GM19238 (cell line): ENCODE results near the gene UNC50.
"Not testable (repeated sequence)": the region's sequence is repeated elsewhere in the genome, so short reads cannot be mapped to it uniquely, and the experiment has no call there.

ENCODE experiments used
- DNase-seq: peaks from one replicate; pipeline ENCODE4 v3.0.0; 2011; ENCODE audit warnings: low spot score; ENCODE audit not compliant: insufficient read length

The UNC50 gene

DNA sequence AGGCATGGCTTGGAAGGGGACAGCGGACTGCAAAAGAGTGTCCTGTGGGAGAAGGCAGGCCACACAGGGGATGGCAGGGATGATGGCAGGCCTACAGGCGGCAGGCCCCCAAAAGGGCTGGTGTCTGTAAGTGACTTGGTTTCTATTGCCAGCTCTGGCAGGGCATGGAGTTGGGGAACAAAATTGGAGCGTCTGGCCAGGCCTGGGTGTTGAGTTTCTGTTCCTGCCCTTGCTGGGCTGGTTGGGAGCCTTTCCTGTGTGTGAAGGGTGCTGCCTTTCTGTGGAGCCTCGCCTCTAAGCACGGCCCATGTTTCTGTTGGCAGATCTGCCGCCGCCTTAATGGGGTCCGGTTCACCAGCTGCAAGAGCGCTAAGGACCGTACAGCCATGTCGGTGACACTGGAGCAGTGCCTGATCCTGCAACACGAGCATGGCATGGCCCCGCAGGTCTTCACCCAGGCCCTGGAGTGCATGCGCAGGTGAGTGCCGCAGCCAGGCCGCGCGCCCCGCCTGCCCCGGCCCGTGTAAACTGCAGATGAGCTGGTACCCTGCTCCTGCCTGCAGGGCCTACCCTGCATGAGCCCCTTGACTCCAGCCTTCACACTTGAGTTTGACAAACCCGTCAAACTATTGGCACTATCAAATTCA lies 31.6 kb upstream of the UNC50 start:
- DNase-seq, result no peak

DNA sequence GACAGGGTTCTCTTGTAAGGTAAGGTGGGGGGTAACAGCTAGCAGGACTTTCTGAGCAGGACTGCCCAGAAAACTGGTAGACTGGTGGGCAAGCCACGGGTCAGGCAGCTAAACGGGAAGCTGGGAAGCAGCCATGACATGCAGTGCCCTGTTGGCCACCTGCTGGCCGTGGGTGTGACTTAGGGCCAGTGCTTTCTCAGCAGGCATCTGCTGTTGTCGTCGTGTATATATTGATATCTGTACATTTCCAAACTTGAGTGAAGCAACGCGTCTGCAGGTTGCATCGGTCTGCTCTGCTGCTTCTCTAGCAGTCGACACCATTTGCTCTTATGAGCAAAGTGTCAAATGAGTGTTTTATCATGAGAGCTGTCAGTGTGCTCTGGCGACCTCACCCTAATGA lies 31.1 kb upstream of the UNC50 start:
- no peak for DNase-seq

DNA sequence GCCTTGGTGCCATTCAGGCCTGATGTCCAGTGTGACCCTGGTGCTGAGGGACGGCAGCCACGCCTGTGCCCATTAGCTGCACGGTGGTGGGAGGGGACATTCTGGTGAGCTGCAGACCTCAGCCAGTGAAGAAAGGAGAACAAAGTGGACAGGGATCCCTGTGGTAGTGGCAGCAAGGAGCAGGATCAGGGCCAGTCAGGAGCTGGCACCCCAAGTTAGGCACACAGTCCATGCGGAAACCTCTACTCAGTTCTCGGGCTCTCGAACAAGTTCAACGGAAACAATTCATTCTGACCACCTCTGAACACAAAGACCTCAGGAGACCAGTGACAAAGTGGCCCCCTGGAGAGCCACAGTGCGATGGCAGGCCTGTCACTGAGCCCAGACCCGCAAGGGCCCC lies 30.2 kb upstream of the UNC50 start:
- no peak for DNase-seq

DNA sequence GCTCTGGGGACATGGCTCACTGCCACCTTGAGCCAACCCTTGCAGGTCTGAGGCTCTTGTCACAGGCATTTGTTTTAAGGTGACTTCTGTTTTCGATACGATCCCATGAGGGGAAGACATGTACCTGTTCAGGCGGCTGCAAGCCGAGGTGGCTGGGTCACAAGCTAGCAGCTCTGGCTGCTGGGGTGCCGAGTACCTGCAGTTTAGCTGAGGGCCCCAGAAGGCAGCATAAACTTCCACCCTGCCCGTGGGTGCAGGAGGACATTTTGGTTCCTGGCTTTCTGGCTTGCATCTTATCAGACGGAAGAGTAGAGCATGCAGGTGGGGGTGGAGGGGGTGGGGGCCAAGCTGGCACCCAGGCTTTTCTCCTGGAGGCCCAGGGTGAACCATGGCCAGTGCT lies 28.5 kb upstream of the UNC50 start:
- DNase-seq, result no peak

DNA sequence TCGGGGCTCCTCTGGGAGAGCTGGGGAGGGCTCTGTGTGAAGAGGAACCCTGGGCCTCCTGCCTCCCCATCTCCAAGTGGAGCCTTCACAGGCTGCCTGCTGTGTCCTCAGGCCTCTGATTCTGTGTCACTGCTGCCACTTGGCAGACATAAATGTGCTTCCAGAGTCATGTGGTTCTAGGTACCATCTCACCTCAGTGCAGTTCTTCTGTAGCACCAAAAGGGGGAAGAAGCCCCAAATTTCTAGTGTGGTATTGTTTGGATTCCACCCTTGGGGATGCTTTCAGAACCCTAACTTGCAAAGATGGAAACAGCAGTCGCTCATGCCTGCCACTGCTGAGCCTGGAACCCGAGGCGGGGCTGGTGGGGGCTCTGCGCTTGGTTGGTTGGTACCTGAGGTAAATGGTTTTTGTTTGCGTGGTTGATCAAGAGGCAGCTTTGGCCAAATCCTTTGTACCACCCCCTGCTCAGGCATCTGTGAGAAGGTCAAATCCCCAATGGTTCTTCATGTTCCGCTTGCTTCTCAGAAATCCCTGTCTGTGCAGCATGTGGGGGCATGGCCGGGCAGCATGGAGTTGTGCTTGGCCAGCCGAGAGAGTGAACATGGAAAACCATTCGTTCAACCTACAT lies 27.6 kb upstream of the UNC50 start:
- DNase-seq, result no peak

DNA sequence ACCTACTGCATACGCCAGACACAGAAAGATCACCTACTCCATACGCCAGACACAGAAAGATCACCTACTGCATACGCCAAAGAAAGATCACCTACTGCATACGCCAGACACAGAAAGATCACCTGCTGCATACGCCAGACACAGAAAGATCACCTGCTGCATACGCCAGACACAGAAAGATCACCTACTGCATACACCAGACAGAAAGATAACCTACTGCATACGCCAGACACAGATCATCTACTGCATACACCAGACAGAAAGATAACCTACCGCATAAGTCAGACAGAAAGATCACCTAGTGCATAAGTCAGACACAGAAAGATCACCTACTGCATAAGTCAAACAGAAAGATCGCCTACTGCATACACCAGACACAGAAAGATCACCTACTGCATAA lies 25.9 kb upstream of the UNC50 start:
- no peak for DNase-seq

DNA sequence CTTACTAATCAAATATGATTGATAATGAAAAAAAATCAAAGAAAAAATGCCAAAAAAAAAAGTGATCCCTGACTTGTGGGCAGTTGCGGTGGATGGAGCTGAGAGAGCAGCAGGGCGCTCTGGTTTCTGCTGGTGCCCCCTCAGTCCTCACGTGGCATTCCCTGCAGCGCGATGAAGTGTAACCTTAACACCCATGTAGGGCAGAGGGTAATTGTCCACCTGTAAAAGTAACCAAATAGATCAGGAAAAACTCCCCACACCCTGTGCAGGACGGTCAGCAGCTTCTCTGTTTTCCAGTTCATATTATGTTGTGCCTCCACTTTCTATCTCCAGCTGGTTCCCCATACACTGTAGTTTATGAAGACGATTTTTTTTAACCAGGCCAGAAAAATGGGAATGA lies 25.1 kb upstream of the UNC50 start:
- no peak for DNase-seq

DNA sequence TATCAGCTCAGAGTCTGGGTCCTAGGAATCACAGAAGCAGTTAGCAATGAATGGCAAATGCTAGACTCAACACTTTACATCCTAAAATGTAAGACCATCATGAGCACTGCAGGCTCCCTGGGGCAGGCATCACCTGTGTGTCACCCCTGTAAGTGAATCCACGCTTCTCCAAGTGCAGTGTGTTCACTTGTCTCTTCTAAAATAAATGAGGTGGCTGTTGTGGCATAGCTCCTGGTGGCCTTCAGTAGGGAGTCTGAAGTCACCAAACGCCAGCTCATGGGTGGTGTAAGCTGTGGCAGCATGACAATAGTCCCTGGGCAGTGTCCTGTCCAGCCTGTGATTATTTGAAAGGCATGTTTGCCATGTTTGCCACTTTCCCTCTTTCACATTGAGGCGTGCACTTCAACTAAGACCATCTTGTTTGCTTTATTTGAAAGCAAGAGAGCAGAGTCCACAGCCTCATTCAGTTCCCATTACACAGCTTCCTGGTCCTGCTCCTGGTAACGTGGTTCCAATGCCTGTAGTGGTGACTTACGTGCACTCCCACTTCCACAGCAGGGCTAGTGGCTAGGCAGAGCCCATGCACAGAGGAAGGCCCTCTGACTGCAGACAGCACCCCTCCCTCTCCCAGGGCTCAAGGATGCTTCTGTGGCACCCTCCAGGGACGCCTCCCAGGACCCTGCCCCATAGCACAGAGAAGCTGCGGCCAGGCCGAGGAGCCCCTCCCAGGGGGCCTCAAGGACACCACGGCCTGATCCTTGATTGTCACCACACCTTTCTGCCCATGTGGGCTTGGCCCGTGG lies 24.4 kb upstream of the UNC50 start:
- DNase-seq, result no peak

DNA sequence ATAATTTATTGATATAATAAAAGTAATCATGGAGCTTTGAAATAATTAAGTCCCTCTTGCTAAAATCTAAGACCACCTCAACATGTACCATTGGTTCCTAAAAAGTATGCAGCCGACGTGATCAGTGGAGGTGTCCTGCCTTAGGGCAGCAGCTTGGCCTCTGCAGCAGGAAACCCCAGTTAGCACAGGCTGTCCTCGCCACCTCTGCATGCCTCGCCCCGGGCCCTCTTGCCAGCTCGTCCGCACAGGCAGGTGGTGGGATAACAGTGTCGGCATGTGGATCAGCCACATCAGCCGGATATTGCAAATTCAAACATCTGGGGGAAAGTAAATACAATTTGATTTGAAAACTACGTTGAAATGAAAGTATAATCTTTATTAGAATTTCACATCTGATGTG lies 23.0 kb upstream of the UNC50 start:
- no peak for DNase-seq

DNA sequence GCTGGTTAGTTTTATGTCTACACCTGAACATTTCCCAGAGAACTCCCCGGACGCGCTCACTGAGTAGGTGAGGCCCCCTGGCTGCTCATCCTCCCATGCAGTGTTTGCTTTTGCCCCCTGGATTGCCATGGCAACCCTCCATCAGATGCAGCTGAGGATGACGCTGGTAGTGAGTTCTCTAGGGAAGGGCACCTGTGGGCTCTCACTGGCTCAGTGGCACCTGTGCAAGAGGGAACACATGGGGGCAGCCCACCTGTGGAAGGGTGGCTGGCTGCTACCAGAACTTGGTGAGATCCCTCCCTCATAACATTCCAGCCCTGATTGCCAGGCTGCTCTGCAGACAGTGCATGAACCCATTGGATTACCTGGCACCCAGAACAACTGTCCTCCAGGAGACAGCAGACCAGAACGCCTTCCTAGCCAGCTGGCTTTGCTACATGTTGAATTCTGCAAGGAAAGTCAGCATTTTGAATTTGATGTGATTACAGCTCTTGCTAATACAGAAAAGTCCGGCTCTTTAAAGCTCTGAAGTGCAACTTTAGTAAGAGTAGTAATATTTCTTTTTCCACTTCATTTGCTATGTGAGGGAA lies 21.7 kb upstream of the UNC50 start:
- DNase-seq, result no peak

DNA sequence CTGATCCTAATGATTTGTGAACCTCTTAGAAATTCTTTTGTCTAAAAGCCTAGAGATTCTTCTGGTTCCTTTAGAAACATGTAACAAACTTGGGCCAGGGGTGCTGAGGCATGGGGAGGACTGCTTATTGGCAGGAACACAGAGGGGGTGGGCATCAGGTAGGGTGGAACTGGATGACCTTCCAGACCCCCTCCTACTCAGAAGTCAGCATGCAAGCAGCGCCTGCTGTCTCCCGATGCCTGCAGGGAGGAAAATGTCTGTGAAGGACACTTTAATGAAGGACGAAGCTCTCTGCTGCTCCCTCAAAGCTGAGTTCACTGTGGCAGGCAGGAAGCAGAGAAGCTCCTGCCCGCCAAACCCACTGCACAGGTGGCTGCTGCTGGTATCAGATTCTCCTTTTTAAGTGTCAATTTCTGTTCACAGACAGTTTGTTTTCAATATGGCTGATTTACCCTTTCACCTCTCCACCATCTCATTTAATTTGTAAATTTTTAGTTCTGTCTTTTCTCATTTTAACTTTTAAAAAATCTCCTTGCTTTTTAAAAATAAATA lies 19.4 kb upstream of the UNC50 start:
- DNase-seq, result no peak

DNA sequence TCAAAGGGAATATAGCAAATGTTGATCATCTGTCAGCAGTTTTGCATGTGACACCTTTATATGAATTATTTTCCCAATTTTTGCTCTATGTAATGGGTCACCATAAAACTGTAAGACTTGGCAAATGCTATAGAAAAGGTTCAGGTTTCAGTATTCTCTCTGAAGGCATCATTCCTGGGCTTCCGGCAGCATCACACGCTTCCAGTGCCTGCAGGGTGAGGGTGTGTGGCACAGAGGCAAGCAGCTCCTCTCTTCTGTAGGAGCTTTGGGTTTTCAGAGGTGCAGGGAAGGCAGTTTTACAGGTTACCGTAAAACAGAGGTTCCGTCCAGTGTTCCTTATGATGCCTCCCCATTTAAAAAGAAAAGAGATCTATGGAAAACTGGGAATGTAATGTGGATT lies 18.9 kb upstream of the UNC50 start:
- no peak for DNase-seq

DNA sequence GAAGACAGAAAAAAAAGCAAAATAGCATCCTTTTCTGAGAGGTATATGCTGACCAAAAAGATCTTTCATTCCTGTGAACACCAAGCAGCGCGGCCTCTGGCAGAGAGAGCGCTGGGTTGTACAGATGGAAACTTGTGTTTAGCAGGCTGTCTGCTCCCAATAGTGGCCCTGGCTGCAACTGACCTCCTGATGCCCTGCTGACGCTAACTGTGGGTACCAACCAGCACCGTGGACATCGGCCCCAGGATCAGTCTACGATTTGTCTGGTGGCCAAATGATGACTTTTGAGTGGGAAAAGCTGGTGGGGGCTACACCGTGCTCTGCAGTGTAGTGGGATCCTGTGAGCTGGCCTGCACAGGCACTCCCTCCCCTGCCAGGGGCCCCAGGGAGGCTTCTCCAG lies 15.8 kb upstream of the UNC50 start:
- DNase-seq, result no peak

DNA sequence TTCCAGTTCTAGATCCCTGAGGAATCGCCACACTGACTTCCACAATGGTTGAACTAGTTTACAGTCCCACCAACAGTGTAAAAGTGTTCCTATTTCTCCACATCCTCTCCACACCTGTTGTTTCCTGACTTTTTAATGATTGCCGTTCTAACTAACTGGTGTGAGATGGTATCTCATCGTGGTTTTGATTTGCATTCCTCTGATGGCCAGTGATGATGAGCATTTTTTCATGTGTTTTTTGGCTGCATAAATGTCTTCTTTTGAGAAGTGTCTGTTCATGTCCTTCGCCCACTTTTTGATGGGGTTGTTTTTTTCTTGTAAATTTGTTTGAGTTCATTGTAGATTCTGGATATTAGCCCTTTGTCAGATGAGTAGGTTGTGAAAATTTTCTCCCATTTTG lies 13.7 kb upstream of the UNC50 start:
- DNase-seq, result not testable (repeated sequence)

DNA sequence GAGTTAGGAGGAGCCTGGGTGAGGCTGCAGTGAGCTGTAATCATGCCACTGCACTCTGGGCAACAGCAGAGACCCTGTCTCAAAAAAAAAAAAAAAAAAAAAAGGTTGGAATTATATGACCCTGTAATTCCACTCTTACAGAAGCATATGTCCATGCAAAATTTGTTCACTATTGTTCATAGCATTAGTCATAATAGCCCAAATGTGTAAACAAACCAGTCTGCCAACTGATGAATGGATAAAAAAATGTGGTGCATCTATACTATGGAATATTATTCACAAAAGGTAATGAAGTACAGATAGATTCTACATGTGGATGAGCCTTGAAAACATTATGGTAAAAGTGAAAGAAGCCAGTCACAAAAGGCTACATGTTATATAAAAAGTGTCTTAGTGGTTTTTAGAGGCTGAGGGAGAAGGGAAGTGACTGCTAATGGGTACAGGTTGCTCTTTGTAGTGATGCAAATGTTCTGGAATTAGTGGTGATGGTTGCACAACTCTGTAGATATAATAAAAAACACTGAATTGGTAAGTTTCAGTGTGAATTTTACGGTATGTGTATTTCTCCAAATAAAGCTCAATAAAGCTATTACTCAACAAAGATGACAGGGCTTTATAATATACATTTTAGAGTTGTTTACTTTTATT lies 9.5 kb upstream of the UNC50 start:
- DNase-seq, result no peak

DNA sequence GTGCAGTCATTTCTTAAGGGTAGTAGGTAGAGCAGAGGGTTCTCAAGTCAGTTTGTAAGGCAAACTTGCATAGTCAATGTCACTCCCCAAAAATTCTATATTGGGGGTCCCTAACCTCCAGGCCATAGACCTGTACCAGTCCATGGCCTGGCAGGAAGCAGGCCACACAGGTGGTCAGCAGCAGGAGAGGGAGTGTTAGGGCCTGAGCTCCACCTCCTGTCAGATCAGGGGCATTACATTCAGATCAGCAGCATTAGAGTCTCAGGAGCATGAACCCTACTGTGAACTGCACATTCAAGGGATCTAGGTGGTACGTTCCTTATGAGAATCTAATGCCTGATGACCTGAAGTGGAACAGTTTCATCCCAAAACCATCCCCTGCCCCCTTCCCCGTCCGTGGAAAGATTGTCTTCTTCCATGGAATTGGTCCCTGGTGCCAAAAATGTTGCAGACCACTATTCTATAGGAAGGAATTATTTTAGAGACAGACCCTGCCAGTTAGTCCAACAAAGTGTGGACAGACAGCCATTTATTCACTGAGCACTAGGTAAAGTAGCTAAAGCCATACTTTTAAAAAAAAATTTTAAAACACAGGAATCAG lies 6.8 kb upstream of the UNC50 start:
- DNase-seq, result peak; percentile 34

DNA sequence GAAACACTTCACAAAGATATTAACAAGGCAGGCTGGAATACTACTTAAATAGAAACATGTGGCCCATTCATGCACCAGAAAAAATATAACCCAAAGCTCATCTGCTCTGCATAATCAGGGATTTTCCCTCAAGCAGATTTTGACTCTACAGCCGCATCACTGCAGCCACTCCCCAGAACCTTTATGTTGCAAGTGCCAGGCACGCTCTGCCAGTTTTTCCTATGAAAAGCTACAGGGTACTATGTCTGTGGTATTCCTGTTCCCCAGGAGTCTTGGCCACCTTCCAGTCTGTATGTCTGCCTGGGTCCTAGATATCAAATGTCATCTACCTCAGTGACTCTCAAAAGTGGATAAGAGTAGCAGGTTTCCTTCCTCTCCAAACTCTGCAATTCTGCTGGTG lies 3.8 kb upstream of the UNC50 start:
- no peak for DNase-seq

DNA sequence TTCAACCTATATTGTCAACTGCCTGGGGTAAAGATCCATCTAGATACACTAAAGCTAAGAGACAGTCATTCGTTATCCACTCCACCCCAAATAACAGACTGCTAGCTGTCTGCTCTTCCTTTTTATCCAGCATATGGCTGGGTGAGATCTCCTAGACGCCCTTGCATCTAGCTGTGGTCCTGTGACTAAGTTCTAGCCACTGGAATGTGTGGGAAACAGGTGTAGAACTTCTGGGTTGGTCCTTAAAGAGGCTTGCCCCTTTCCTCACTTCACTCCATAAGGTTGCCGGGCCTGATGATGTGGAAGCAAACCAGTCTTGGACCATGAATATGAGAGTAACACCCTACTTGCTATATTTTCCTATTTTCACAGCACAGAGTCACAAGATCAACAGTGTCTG lies 3.3 kb upstream of the UNC50 start:
- DNase-seq, result no peak

DNA sequence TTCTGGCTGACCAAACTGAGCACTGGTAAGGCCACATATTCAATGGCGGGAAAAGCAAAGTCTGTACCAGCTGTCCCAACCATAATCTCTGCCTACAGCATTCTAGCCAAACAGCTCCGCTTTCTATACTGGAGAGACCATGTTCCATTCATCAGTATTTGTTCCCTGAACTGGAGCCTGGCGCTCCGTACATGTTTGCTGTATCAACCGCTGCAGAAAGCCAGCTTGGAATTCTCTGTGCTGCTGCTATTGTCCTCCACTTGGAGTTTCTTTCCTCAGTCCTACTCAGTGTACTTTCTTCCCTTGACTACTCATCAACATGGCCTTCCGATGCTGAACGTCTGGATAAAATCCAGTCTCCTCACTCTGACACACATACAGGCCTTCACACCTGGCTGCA lies 2.0 kb upstream of the UNC50 start:
- no peak for DNase-seq

DNA sequence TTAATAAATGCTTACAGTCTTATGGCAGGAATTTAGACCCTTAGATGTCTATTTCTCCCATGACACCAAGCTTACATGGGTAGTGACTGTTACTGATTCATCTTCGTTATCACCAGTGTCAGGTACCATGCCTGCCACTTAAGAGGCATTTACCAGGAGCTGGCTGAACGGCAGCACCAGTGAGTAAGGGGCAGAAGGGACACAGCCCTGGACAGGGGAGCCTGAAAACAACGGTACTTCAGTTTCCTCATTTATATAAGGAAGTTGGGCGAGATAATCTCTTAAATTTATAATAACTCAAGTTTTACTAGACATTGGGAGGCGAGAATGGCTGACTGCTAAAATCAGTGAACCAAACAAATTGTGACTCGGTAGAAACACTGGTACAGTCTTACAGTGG lies 1.3 kb upstream of the UNC50 start:
- DNase-seq, result no peak

DNA sequence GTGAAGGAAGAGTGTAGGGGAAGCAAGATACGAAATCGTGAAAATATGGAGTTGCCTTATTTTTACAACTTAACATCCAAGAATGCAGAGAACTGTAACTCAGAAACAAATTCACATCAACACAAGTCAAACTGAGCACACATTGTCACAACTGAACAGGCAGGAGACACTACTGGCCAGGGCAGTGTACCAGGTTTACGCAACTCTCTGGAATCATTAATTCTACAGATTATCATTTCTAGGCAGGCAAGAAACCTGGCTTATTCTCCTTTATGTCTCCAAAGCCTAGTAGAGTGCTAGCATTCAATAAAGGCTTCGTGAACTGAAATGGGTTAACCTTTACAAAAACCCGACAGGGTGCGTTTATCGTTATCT lies 661 bp upstream of the UNC50 start:
- no peak for DNase-seq
